Skeletal muscle tissue (tissue), 4 donors: ENCODE measurements around the gene SMPD3. TPM values are rescaled to one million over a fixed set of nuclear protein-coding genes. Genes with fewer than 3 reads are reported as not detected.

Source experiments
- H3K27ac ChIP-seq: one replicate; pipeline ENCODE4 v1.7.0; 2013; ENCODE audit warnings: mild to moderate bottlenecking, low read depth, low read length, inconsistent platforms
- H3K27me3 ChIP-seq, 3 donors: one replicate each; pipeline ENCODE4 v1.7.0; 2013; ENCODE audit warnings: low read length in 3 of 3; ENCODE audit not compliant: control insufficient read depth in 3 of 3, insufficient read depth in 3 of 3
- H3K36me3 ChIP-seq, 3 donors: one replicate each; pipeline ENCODE4 v1.7.0; 2013; ENCODE audit warnings: low read length in 3 of 3; ENCODE audit not compliant: control insufficient read depth in 3 of 3, insufficient read depth in 3 of 3
- H3K4me1 ChIP-seq, 3 donors: one replicate each; pipeline ENCODE4 v1.7.0; 2013; ENCODE audit warnings: low read length in 3 of 3, mild to moderate bottlenecking in 3 of 3; ENCODE audit not compliant: control insufficient read depth in 3 of 3, insufficient read depth in 3 of 3
- H3K4me3 ChIP-seq, 3 donors: one replicate each; pipeline ENCODE4 v1.7.0; 2013; ENCODE audit warnings: low read length in 3 of 3
- H3K9ac ChIP-seq, 3 donors: one replicate each; pipeline ENCODE4 v1.7.0; 2013; ENCODE audit warnings: low read length in 3 of 3, mild to moderate bottlenecking in 3 of 3, moderate library complexity in 2 of 3, low read depth in 1 of 3
- H3K9me3 ChIP-seq, 3 donors: one replicate each; pipeline ENCODE4 v1.7.0; 2013; ENCODE audit warnings: low read length in 3 of 3; ENCODE audit not compliant: control insufficient read depth in 3 of 3
- total RNA-seq: library from RNA; depleted of rRNA; stranded (reverse); fragments of >200 nt; gene quantifications from one replicate; pipeline ENCODE4 v1.2.3, GENCODE V29; 2014
- donor health status: Osteomylitis.

The SMPD3 gene
- total RNA-seq, 1 donor from 2014 or later, result under 0.01 TPM

DNA sequence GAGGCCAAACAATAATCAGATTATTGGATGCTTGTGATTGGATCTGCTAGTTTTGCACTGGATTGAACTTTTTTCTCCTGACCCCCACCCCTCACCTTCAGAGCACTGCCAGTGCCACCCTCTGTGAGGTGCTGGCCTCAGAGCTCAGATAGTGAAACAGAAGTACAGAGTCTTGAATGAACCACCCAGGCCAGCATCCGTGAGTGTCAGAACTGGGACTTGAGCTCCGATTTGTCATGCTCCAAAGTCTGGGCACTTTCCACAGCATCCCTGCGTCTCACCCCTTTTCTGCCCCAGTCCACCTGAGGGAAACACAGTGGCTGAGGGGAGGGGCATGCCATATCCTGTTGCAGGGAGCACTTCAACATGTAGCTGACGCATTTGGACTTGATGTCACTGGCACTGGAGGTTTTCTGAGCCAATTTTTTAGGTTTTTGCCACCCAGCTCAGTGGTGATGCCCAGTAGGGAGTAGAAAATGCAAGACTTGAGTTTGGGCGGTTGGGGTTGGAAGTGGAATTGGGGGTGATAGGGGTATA is 47.3 kb downstream of the SMPD3 start:
- Histone ChIP-seq H3K4me3 (no peak overlapping the region), H3K27me3 (peaks cover 0 to 8% (median 5%) of the 10 kb centered on the region in 3 donors), H3K9ac (no peak overlapping the region), H3K9me3 (no peaks in the 10 kb centered on the region), H3K4me1 (no peaks in the 10 kb centered on the region), H3K36me3 (no peaks in the 10 kb centered on the region), H3K27ac (no peak overlapping the region)

DNA sequence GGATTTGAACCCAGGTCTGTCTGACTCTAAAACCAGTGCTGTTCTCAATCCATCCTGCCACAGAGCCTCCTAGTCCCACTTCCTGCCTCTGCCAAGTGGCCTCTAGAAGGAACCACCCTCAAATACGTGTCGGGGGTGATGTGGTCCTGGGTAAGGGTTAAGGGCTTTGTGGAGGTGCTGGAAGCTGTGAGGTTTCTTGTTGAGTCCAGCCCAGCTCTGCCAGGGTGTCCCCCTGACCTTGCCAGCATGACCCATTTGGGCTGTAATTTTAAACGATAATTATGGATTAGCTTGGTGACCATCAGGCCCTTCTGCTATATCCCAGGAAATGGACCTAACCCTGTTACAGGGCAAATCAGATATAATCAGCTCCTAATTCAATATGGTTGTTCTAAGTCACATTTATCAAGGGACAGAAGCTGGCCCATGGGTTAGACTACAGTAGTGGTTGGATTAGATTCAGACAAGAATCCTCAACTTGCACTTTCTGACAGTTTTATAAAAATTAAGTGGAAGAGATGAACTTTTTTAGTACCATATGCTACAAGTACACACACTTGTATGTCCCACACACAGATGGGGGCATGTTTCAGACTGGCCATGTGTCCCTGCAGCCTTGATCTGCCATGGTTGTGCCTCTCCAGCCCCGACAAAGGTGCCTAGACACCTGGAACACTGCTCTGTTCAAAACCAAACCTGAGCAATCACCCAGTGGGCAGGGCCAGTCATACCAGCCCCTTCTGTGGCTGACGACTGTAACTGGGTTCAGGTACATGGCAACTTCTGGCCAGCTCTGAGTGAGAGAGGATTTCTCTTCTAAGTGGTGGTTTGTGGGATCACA is 48.0 kb downstream of the SMPD3 start:
- no peak overlapping the region for H3K9ac ChIP-seq
- no peak overlapping the region for H3K27ac ChIP-seq
- H3K36me3 ChIP-seq, result no peaks in the 10 kb centered on the region
- H3K4me1 ChIP-seq, result no peaks in the 10 kb centered on the region
- H3K27me3 ChIP-seq, result peaks cover 0 to 8% (median 5%) of the 10 kb centered on the region in 3 donors
- H3K9me3 ChIP-seq, result no peaks in the 10 kb centered on the region
- no peak overlapping the region for H3K4me3 ChIP-seq

DNA sequence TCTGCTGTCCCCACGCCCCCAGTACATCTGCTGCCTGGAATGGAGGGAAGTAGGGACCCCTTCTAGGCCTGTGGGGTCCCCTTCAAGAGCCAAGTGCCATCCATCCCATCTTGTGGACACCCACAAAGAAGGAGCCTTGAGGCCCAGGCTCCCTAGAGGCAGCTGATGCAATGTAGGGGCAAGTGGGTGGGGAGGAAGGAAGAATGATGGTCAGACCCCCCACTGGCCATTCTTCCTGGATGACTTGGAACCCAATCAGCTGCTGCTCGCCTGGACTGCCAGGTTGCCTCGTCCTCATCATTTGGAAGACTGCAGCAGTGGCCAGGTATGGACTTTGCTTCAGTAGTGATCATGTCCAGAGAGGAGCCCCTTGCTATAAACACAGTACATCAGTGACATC is 48.9 kb downstream of the SMPD3 start:
- no peaks in the 10 kb centered on the region for H3K36me3 ChIP-seq
- H3K9me3 ChIP-seq, result no peaks in the 10 kb centered on the region
- H3K9ac ChIP-seq, result no peak overlapping the region
- H3K4me3 ChIP-seq, result no peak overlapping the region
- peaks cover 0 to 8% (median 5%) of the 10 kb centered on the region in 3 donors for H3K27me3 ChIP-seq
- H3K4me1 ChIP-seq, result no peaks in the 10 kb centered on the region
- H3K27ac ChIP-seq, result no peak overlapping the region

DNA sequence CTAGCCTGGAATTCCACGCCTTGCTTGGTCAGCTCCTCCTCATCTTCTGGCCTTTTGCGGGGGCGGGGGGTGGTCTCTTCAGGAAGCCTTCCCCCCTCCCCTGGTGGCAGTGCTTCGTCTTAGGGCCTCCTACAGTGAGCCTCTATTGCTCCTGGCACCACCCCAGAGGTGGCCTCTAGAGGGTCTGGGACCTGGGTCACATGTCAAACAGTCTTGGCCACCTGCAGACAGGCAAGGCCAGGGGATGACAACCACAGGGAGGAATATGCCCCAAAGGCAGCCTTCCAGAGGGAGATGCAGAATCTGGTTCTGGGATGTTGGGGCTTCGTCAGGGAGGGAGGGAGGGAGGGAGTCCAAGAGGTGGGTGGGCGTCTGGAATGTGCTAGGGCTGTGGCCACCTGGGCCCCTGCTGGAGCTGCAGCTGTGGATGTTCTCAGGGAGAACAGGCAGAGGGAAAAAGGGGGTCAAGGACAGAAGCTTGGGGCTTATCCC is 50.6 kb downstream of the SMPD3 start:
- Histone ChIP-seq H3K9me3 (no peaks in the 10 kb centered on the region), H3K36me3 (no peaks in the 10 kb centered on the region), H3K9ac (no peak overlapping the region), H3K27ac (no peak overlapping the region), H3K4me1 (no peaks in the 10 kb centered on the region), H3K27me3 (peaks cover 0 to 7% (median 5%) of the 10 kb centered on the region in 3 donors), H3K4me3 (no peak overlapping the region)

DNA sequence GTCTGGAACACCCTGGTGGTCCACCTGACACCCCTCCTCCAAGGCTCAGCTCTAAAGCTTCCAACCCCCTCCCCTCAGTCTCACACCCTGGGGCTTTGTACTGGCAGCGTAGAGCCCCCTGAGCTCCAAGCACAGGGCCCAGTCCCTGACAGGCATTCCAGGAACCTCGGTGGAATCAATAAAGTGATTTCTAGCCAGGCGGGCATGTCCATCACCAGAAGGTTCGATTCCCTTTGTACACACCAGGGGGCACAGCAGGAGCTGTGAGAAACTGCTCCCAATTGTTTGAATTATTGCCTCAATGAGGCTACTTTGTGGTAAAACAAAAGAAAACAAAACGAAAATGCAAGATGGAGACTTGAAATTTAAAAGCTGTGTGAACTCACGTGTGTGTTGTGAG is 51.8 kb downstream of the SMPD3 start:
- H3K9ac ChIP-seq, result no peak overlapping the region
- no peaks in the 10 kb centered on the region for H3K36me3 ChIP-seq
- peaks cover 0 to 5% (median 4%) of the 10 kb centered on the region in 3 donors for H3K27me3 ChIP-seq
- H3K9me3 ChIP-seq, result no peaks in the 10 kb centered on the region
- no peak overlapping the region for H3K27ac ChIP-seq
- H3K4me1 ChIP-seq, result no peaks in the 10 kb centered on the region
- H3K4me3 ChIP-seq, result no peak overlapping the region

DNA sequence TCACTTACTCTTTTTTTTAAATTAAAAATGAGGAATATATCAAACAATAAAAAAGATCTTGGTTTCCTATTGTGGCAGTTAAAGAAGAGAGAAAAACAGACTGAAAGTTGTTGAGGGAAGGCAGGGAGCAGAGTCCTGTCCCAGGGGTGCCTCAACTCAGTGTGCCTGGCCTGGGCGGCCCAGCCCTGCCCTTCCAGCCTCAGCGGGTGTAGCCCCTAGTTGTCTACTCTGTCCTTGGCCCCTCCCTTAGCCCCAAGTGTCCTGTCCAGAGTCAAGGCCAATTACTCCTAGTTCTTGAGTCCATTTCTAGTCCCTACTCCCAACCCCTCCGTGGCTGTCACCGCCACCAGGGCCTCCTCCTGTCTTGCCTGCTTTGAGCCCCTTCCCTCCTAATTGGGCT is 52.5 kb downstream of the SMPD3 start:
- peaks cover 0 to 5% (median 4%) of the 10 kb centered on the region in 3 donors for H3K27me3 ChIP-seq
- H3K4me1 ChIP-seq, result no peaks in the 10 kb centered on the region
- H3K9ac ChIP-seq, result no peak overlapping the region
- no peaks in the 10 kb centered on the region for H3K36me3 ChIP-seq
- H3K4me3 ChIP-seq, result no peak overlapping the region
- no peak overlapping the region for H3K27ac ChIP-seq
- no peaks in the 10 kb centered on the region for H3K9me3 ChIP-seq

DNA sequence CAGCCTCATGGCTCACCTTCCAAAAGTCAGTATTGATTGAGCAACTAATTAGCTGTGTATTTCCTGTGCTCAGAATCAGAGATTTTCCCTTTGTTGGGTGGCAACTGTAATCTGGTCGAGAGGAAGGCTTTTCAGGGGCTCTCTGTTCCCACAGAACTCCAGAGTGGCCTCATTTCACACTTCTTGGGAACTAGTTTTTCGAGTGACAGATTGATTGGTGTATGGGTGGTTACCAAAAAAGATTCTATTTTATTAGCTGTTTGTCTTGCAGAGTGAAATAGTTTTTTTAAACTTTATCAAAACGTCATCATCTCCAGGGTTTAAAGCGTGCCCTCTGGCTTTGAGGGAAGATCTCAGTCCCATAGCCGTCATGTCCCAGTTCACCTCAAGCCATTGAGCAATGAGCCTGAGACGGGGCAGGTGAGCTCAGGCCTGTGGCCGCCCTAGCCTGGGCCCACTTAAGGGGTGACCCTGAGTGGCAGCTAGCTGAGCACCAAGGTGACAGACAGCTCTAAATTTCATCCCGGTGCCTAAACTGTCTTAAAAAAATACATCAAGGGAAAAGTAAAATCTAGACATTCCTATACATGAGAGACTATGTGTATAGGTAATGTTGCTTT is 53.0 kb downstream of the SMPD3 start:
- peaks cover 0 to 5% (median 4%) of the 10 kb centered on the region in 3 donors for H3K27me3 ChIP-seq
- H3K9me3 ChIP-seq, result no peaks in the 10 kb centered on the region
- no peaks in the 10 kb centered on the region for H3K4me1 ChIP-seq
- no peak overlapping the region for H3K9ac ChIP-seq
- no peak overlapping the region for H3K4me3 ChIP-seq
- no peak overlapping the region for H3K27ac ChIP-seq
- H3K36me3 ChIP-seq, result no peaks in the 10 kb centered on the region

DNA sequence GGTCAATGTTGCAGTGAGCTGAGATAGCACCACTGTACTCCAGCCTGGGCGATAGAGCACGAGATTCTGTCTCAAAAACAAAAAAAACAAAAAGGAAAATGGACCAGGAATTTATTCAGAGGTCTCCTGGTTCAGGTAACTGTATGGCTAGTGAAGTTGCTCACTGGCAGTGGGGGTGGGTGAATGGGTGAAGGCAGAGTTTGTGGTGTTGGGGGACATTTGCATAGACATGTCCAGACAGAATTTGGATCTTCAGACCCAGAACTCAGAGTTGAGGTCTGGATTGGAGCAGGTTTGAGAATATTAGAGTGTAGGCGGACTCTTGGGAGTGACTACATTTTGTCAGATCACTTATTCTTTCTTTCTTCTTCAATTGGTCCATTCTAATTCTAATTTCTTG is 55.0 kb downstream of the SMPD3 start:
- no peak overlapping the region for H3K9ac ChIP-seq
- peaks cover 0 to 4% (median 0%) of the 10 kb centered on the region in 3 donors for H3K27me3 ChIP-seq
- H3K36me3 ChIP-seq, result no peaks in the 10 kb centered on the region
- H3K27ac ChIP-seq, result no peak overlapping the region
- H3K9me3 ChIP-seq, result no peaks in the 10 kb centered on the region
- H3K4me1 ChIP-seq, result no peaks in the 10 kb centered on the region
- H3K4me3 ChIP-seq, result no peak overlapping the region

DNA sequence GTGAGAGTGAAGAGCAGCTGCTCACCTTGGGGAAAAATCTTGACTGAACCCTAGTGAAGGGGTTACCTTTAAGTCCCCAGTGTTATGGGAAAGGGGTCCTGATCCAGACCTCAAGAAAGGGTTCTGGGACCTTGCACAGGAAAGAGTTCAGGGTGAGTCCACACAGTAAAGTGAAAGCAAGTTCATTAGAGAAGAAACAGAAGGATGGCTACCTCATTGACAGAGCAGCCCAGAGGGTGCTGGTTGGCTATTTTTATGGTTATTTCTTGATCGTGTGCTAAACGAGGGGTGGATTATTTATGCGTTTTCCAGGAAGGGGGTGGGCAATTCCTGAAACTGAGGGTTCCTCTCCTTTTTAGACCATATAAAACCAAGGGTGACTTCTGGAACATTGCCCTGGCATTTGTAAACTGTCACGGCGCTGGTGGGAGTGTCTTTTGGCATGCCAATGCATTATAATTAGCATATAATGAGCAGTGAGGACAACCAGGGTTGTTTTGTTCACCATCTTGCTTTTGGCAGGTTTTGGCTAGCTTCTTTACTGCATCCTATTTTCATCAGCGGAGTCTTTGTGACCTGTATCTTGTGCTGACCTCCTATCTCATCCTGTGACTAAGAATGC is 58.4 kb downstream of the SMPD3 start:
- no peaks in the 10 kb centered on the region for H3K36me3 ChIP-seq
- peaks cover 0 to under 1% (median under 1%) of the 10 kb centered on the region in 3 donors for H3K4me1 ChIP-seq
- H3K4me3 ChIP-seq, result no peak overlapping the region
- H3K9me3 ChIP-seq, result no peaks in the 10 kb centered on the region
- no peak overlapping the region for H3K9ac ChIP-seq
- H3K27me3 ChIP-seq, result no peaks in the 10 kb centered on the region
- no peak overlapping the region for H3K27ac ChIP-seq
